GM12878 (cell line): Measurements from ENCODE around the gene CDK16. TPM values are rescaled to one million over a fixed set of nuclear protein-coding genes. Genes with fewer than 3 reads are reported as not detected.

ENCODE experiments used
- ATAC-seq: fragments of 200-7000 bp; cut with Tn5 transposase; 3 replicates; pipeline ENCODE4 v1.9.1; 2020; ENCODE audit warnings: mild to moderate bottlenecking, moderate library complexity
- BruUV-seq: library from RNA; stranded (reverse); fragments of 400-500 nt; replicated peaks from 2 replicates; lab custom pipeline; 2021; lab: Mats Ljungman, UMichigan
- CTCF ChIA-PET: fragments of 300-600 bp; sonication (Branson Sonifier 250); formaldehyde crosslinking; extraction: SDS; loops from one replicate; lab custom pipeline; 2021; ENCODE audit warnings: inconsistent platforms; lab: Yijun Ruan, JAX
- POLR2A ChIA-PET: fragments of 350-600 bp; formaldehyde crosslinking; extraction: SDS; loops from one replicate; lab custom pipeline; 2021; ENCODE audit warnings: inconsistent platforms; lab: Charles Lee
- RAD21 ChIA-PET: fragments of 300-600 bp; sonication (Branson Sonifier 250); formaldehyde crosslinking; loops from one replicate; lab custom pipeline; 2023; ENCODE audit warnings: antibody characterized with exemption; ENCODE audit not compliant: unreplicated experiment; lab: Charles Lee
- SMC1A ChIA-PET: fragments of 300-600 bp; sonication (Branson Sonifier 250); formaldehyde crosslinking; loops from one replicate; lab custom pipeline; 2023; ENCODE audit not compliant: unreplicated experiment, uncharacterized antibody; lab: Charles Lee
- DNase-seq: peaks from one replicate; pipeline ENCODE4 v3.0.0-alpha.2; 2011; ENCODE audit warnings: low read depth, low spot score
- FAIRE-seq: peaks from 3 replicates; lab custom pipeline; 2011; peaks lifted over from hg19 to GRCh38; lab: Jason Lieb, UNC
- H2AFZ ChIP-seq: 2 replicates; pipeline ENCODE4 v1.6.0; 2011; ENCODE audit warnings: low read depth, low read length, control low read depth; ENCODE audit not compliant: control insufficient read depth
- H3K27ac ChIP-seq: 2 replicates; pipeline ENCODE4 v1.5.1; 2011; ENCODE audit warnings: control low read depth; ENCODE audit not compliant: control insufficient read depth, insufficient read depth
- H3K27me3 ChIP-seq, 2 experiments: replicated peaks in 1 of 2; 2 replicates each; pipeline versions ENCODE4 v1.6.0 to v1.6.1; 2011; ENCODE audit warnings: low read length in 1 of 2; ENCODE audit not compliant: control insufficient read depth in 2 of 2, insufficient read depth in 2 of 2
- H3K36me3 ChIP-seq, 2 experiments: 2 replicates each; pipeline ENCODE4 v1.5.1; 2011; ENCODE audit warnings: low read length in 1 of 2; ENCODE audit not compliant: control insufficient read depth in 2 of 2, insufficient read depth in 2 of 2
- H3K4me1 ChIP-seq: 2 replicates; pipeline ENCODE4 v1.6.1; 2011; ENCODE audit warnings: mild to moderate bottlenecking, low read length, moderate library complexity, mixed read lengths; ENCODE audit not compliant: control insufficient read depth, insufficient read depth
- H3K4me2 ChIP-seq: 2 replicates; pipeline ENCODE4 v1.6.0; 2011; ENCODE audit warnings: control low read depth; ENCODE audit not compliant: control insufficient read depth, insufficient read depth
- H3K4me3 ChIP-seq: fragments of 200-600 bp; sonication (generic); 2 replicates; pipeline ENCODE4 v1.5.1; 2016
- H3K79me2 ChIP-seq: 2 replicates; pipeline ENCODE4 v1.6.0; 2011; ENCODE audit warnings: low read length; ENCODE audit not compliant: control insufficient read depth, insufficient read depth
- H3K9ac ChIP-seq: 2 replicates; pipeline ENCODE4 v1.8.0; 2011; ENCODE audit warnings: low read length, control low read depth, mixed read lengths; ENCODE audit not compliant: control insufficient read depth, insufficient read depth
- H3K9me3 ChIP-seq: replicated peaks from 3 replicates; pipeline ENCODE4 v1.5.1; 2011; ENCODE audit warnings: mild to moderate bottlenecking, low read length; ENCODE audit not compliant: control insufficient read depth, insufficient read depth
- H4K20me1 ChIP-seq: 2 replicates; pipeline ENCODE4 v1.6.0; 2011; ENCODE audit not compliant: control insufficient read depth, insufficient read depth
- ATF3 ChIP-seq: IDR thresholded peaks from 2 replicates; pipeline ENCODE4 v1.6.1; 2011; ENCODE audit warnings: low read depth, mild to moderate bottlenecking, low read length, moderate library complexity, borderline replicate concordance; ENCODE audit errors: extremely low read depth
- BCL3 ChIP-seq: IDR thresholded peaks from 2 replicates; pipeline ENCODE4 v1.6.1; 2011; ENCODE audit warnings: borderline replicate concordance, low read depth, mild to moderate bottlenecking, moderate library complexity, low read length; ENCODE audit not compliant: insufficient read depth, poor library complexity, severe bottlenecking
- CEBPZ ChIP-seq: fragments of 150-350 bp; IDR thresholded peaks from 2 replicates; pipeline ENCODE4 v1.6.1; 2016; ENCODE audit warnings: low read depth, low read length
- GATAD2B ChIP-seq: fragments of 450-650 bp; conservative IDR thresholded peaks from 2 replicates; pipeline ENCODE4 v1.6.1; 2017; ENCODE audit warnings: low read depth, mild to moderate bottlenecking, moderate library complexity
- KAT2A ChIP-seq: conservative IDR thresholded peaks from 2 replicates; pipeline ENCODE4 v1.6.1; 2011; ENCODE audit warnings: low read depth, low read length; ENCODE audit not compliant: control insufficient read depth
- SMAD1 ChIP-seq: fragments of 450-650 bp; IDR thresholded peaks from 2 replicates; pipeline ENCODE4 v1.6.1; 2018; ENCODE audit warnings: mild to moderate bottlenecking, low read depth; ENCODE audit not compliant: partially characterized antibody
- YBX1 ChIP-seq: fragments of 450-650 bp; IDR thresholded peaks from 2 replicates; pipeline ENCODE4 v1.6.1; 2016; ENCODE audit warnings: antibody characterized with exemption
- ZNF274 ChIP-seq: IDR thresholded peaks from one replicate; pipeline ENCODE4 v1.8.0; 2011; ENCODE audit not compliant: insufficient read length, insufficient read depth
- WGBS: methylation state at CpG from one replicate; pipeline ENCODE4 v1.1.6; 2016; ENCODE audit warnings: low lambda C conversion rate; ENCODE audit not compliant: insufficient replicate concordance, insufficient coverage; ENCODE audit errors: missing lambda C conversion rate; 5-methylcytosine and 5-hydroxymethylcytosine counted together
- in situ Hi-C: fragments of 300-500 bp; cut with MboI; formaldehyde crosslinking; loops from 9 replicates; pipeline ENCODE4 v1.14.3; 2018; ENCODE audit warnings: mixed read lengths
- intact Hi-C: fragments of 100-400 bp; cut with micrococcal nuclease; formaldehyde crosslinking; loops from one replicate; pipeline ENCODE4 v1.14.2; 2022; ENCODE audit not compliant: unreplicated experiment
- polyA plus RNA-seq, 11 experiments: library from polyadenylated mRNA; depleted of rRNA in 4 of 11; unstranded in 6 of 11; stranded (reverse) in 5 of 11; fragments of >200 nt; fragmentation: Nextera tagmentation in 4 of 11; fragmentation: Illumina TruSeq in 1 of 11; extraction: Ambion mirVana in 4 of 11; extraction: Trizol in 1 of 11; gene quantifications; 1 replicate in 1 of 11; 2 replicates in 10 of 11; pipeline versions ENCODE4 v1.2.1 to v1.2.3, GENCODE V29; 2011 to 2016; ENCODE audit warnings: inconsistent platforms in 2 of 11, missing spikeins in 2 of 11, low read depth in 1 of 11
- total RNA-seq, 4 experiments: library from RNA; depleted of rRNA in 3 of 4; stranded (reverse); fragments of >200 nt in 3 of 4; fragmentation: Illumina TruSeq in 1 of 4; extraction: Trizol in 1 of 4; gene quantifications; 2 replicates each; pipeline versions ENCODE4 v1.2.1 to v1.2.3, GENCODE V29; 2013 to 2021

CDK16 gene
- total and polyA plus RNA-seq, 10 of the 15 experiments (the other 5 are each of a cell fraction or from before 2014, with no cell fraction given), result 2.4 to 75.1 (median 48.2) TPM

- ChIA-PET POLR2A (no interaction called here), CTCF (interaction anchor here (1.6 kb wide), 1 partner anchor 96 kb away, joined by 3 read pairs; no protein-coding TSS in a partner anchor), RAD21 (interaction anchor here (0.5 kb wide), 1 partner anchor 22 kb away, joined by 3 read pairs; no protein-coding TSS in a partner anchor), SMC1A (interaction anchor here (0.9 kb wide), 1 partner anchor 168 kb away, joined by 3 read pairs; no protein-coding TSS in a partner anchor)
- in situ Hi-C loops (loop anchor here (10.0 to 25.0 kb wide), 2 partner anchors 428 to 1721 kb away; no protein-coding TSS in a partner anchor), intact Hi-C loops (no loop called here)
- Histone ChIP-seq H2AFZ (no peak overlapping the region), H3K79me2 (peaks cover 32% of the 10 kb centered on the region), H3K27me3 (no peaks in the 10 kb centered on the region), H3K9ac (no peak overlapping the region), H4K20me1 (peaks cover 9% of the 10 kb centered on the region), H3K9me3 (no peaks in the 10 kb centered on the region), H3K27ac (no peak overlapping the region), H3K36me3 (peaks cover 26 to 27% of the 10 kb centered on the region in 2 experiments), H3K4me3 (no peak overlapping the region), H3K4me1 (peaks cover 8% of the 10 kb centered on the region; the same call in 1 of the 2 replicates), H3K4me2 (no peak overlapping the region)
- 89% methylated on average over 8 of the region's 8 CpGs for WGBS
- no peak for FAIRE-seq
- TF ChIP-seq ZNF274 (no peak), KAT2A (no peak), GATAD2B (no peak), YBX1 (no peak), BCL3 (no peak), CEBPZ (no peak), SMAD1 (no peak), ATF3 (no peak)
- no TSS peak for BruUV-seq
- DNase-seq, result no peak
- ATAC-seq, result no peak
Measured at GRCh38 chrX:47216393-47216925, 2.0 kb upstream of the CDK16 start.
